ENCODE measurements around the gene FAM240B.

GRCh38 chr9:38683336-38683735, 36.6 kb downstream of the FAM240B start:
- no peak for TF ChIP-seq ZBTB49 (CRISPR knock-in tag; IDR thresholded peaks at IDR 0.05; ENCODE audit: borderline replicate concordance)
- TF ChIP-seq SIN3A (IDR thresholded peaks at IDR 0.05; ENCODE audit: borderline replicate concordance in 2 of 2, control insufficient read depth in 1 of 2, low read depth in 2 of 2, low read length in 2 of 2), result no peak
- no peak for TF ChIP-seq GTF3C2 (IDR thresholded peaks at IDR 0.05; ENCODE audit: borderline replicate concordance, extremely low read depth, insufficient read length)
- no peak for TF ChIP-seq HDAC1 (IDR thresholded peaks at IDR 0.05)
- TF ChIP-seq E2F4 (CRISPR knock-in tag; IDR thresholded peaks at IDR 0.05; ENCODE audit: low read depth), result no peak
- no peak for TF ChIP-seq CHCHD3 (CRISPR knock-in tag; IDR thresholded peaks at IDR 0.05)
- TF ChIP-seq CEBPB (tag; IDR thresholded peaks at IDR 0.05), result no peak
- TF ChIP-seq ZNF133 (CRISPR knock-in tag; IDR thresholded peaks at IDR 0.05), result no peak
- TF ChIP-seq ZNF217 (CRISPR knock-in tag; IDR thresholded peaks at IDR 0.05), result no peak

Measured in K562 (cell line).